Left cardiac atrium (tissue), 4 donors: ENCODE data around the gene CYFIP1. TPM values are rescaled to one million over a fixed set of nuclear protein-coding genes. Genes with fewer than 3 reads are reported as not detected.
A peak's percentile ranks its signal among the peaks of the same experiment; 100 is the strongest.

ENCODE experiments used
- ATAC-seq, 2 donors: fragments of 200-7000 bp; cut with Tn5 transposase; one replicate each; pipeline ENCODE4 v1.9.1; 2020; ENCODE audit warnings: mild to moderate bottlenecking in 2 of 2, moderate library complexity in 2 of 2
- DNase-seq: peaks from one replicate; pipeline ENCODE4 v3.0.0-alpha.2; 2020
- intact Hi-C, 2 donors: fragments of 100-400 bp; cut with DNase I; formaldehyde crosslinking; loops; one replicate each; pipeline versions ENCODE4 v1.14.1 to v1.15.1; 2022 to 2023
- total RNA-seq, 2 donors: library from RNA; stranded (reverse); fragmentation: NEBNext Ultra II Directional; extraction: Animal tissue kit (Norgen Biotek cat#: 25700); gene quantifications; one replicate each; pipeline ENCODE4 v1.2.1, GENCODE V29; 2021
- donor health status: DM: no; HTN: yes; CAD: no.
- donor health status: DM: no; HTN: yes; CAD: no; lungs with severe emphysema.
- donor health status: DM: yes; HTN: yes; CAD: no.
- donor health status: Dilated cardiomyopathy.

CYFIP1 gene
- total RNA-seq, 2 donors from 2014 or later = 44.9 to 49.4 TPM

GRCh38 chr15:22973987-22974386, 6.2 kb downstream of the CYFIP1 start:
- DNase-seq (no peak), ATAC-seq (no peak)
- intact Hi-C loops = no loop called here

- no peak for DNase-seq
- ATAC-seq = peak in 1 of 2 donors; percentile 44
- intact Hi-C loops = no loop called here
These were observed 6.9 kb downstream of the CYFIP1 start for GRCh38 chr15:22973286-22973685.

GRCh38 chr15:22969489-22969888, 10.7 kb downstream of the CYFIP1 start:
- ATAC-seq (no peak), DNase-seq (no peak)
- intact Hi-C loops = no loop called here

GRCh38 chr15:22968366-22968765, 11.8 kb downstream of the CYFIP1 start:
- no peak for DNase-seq
- intact Hi-C loops = no loop called here
- ATAC-seq = peak; percentile 34 to 77

GRCh38 chr15:22967084-22967770, 12.9 kb downstream of the CYFIP1 start:
- intact Hi-C loops = no loop called here
- DNase-seq = no peak
- no peak for ATAC-seq

- ATAC-seq = no peak
- intact Hi-C loops = no loop called here
- no peak for DNase-seq
These were observed 13.7 kb downstream of the CYFIP1 start for GRCh38 chr15:22966321-22967083.

GRCh38 chr15:22963641-22964040, 16.5 kb downstream of the CYFIP1 start:
- intact Hi-C loops = no loop called here
- DNase-seq (no peak), ATAC-seq (no peak)

- DNase-seq (no peak), ATAC-seq (no peak)
- intact Hi-C loops = no loop called here
These were observed 17.6 kb downstream of the CYFIP1 start for GRCh38 chr15:22962611-22963010.

GRCh38 chr15:22961762-22962161, 18.4 kb downstream of the CYFIP1 start:
- DNase-seq (no peak), ATAC-seq (no peak)
- intact Hi-C loops = no loop called here

GRCh38 chr15:22960556-22960955, 19.6 kb downstream of the CYFIP1 start:
- intact Hi-C loops = no loop called here
- DNase-seq (no peak), ATAC-seq (no peak)

GRCh38 chr15:22960126-22960525, 20.0 kb downstream of the CYFIP1 start:
- DNase-seq (no peak), ATAC-seq (no peak)
- intact Hi-C loops = no loop called here

GRCh38 chr15:22959321-22960101, 20.7 kb downstream of the CYFIP1 start:
- ATAC-seq = no peak
- DNase-seq = no peak
- intact Hi-C loops = no loop called here

GRCh38 chr15:22958487-22959280, 21.5 kb downstream of the CYFIP1 start:
- intact Hi-C loops = no loop called here
- DNase-seq = no peak
- ATAC-seq = no peak

GRCh38 chr15:22956978-22957260, 23.2 kb downstream of the CYFIP1 start:
- DNase-seq (no peak), ATAC-seq (peak in 1 of 2 donors; percentile 28)
- intact Hi-C loops = no loop called here

- intact Hi-C loops = no loop called here
- DNase-seq = no peak
- peak; percentile 17 to 35 for ATAC-seq
These were observed 23.8 kb downstream of the CYFIP1 start for GRCh38 chr15:22956257-22956977.

GRCh38 chr15:22955544-22956119, 24.5 kb downstream of the CYFIP1 start:
- no peak for ATAC-seq
- intact Hi-C loops = no loop called here
- DNase-seq = no peak

GRCh38 chr15:22954798-22955543, 25.2 kb downstream of the CYFIP1 start:
- DNase-seq (no peak), ATAC-seq (no peak)
- intact Hi-C loops = no loop called here

- ATAC-seq (no peak), DNase-seq (no peak)
- intact Hi-C loops = no loop called here
These were observed 25.8 kb downstream of the CYFIP1 start for GRCh38 chr15:22954326-22954725.
